Fibroblast of lung (primary cell): ENCODE data around the gene LRRC26. TPM values are rescaled to one million over a fixed set of nuclear protein-coding genes. Genes with fewer than 3 reads are reported as not detected.

Experiments
- DNase-seq, 2 donors: peaks; one replicate each; pipeline versions ENCODE4 v3.0.0 to v3.0.0-alpha.2; 2010; ENCODE audit warnings: low read depth in 2 of 2
- H2AFZ ChIP-seq: 2 replicates; pipeline ENCODE4 v1.5.1; 2012; ENCODE audit warnings: low read length, control low read depth, inconsistent platforms
- H3K27ac ChIP-seq: 2 replicates; pipeline ENCODE4 v1.5.1; 2011; ENCODE audit warnings: low read length, control low read depth; ENCODE audit not compliant: insufficient read depth
- H3K27me3 ChIP-seq: 2 replicates; pipeline ENCODE4 v1.5.1; 2011; ENCODE audit warnings: mild to moderate bottlenecking, low read length; ENCODE audit not compliant: control insufficient read depth, insufficient read depth
- H3K36me3 ChIP-seq: 2 replicates; pipeline ENCODE4 v1.5.1; 2011; ENCODE audit warnings: low read length; ENCODE audit not compliant: control insufficient read depth, insufficient read depth
- H3K4me1 ChIP-seq: 2 replicates; pipeline ENCODE4 v1.5.1; 2011; ENCODE audit warnings: low read length; ENCODE audit not compliant: control insufficient read depth, insufficient read depth; ENCODE audit errors: extremely low read depth
- H3K4me2 ChIP-seq: 2 replicates; pipeline ENCODE4 v1.5.1; 2011; ENCODE audit warnings: low read length, control low read depth; ENCODE audit not compliant: insufficient read depth; ENCODE audit errors: extremely low read depth
- H3K4me3 ChIP-seq, 4 experiments: fragments of 200-600 bp in 1 of 4; sonication (generic) in 1 of 4; replicated peaks in 1 of 4; 2 replicates each; pipeline ENCODE4 v1.5.1; 2011 to 2016; ENCODE audit warnings: low read length in 4 of 4, low read depth in 3 of 4, mild to moderate bottlenecking in 3 of 4, control low read depth in 2 of 4, inconsistent platforms in 1 of 4, mixed read lengths in 1 of 4; ENCODE audit not compliant: insufficient read depth in 1 of 4; ENCODE audit errors: control extremely low read depth in 1 of 4
- H3K79me2 ChIP-seq: 2 replicates; pipeline ENCODE4 v1.5.1; 2012; ENCODE audit warnings: mild to moderate bottlenecking, low read length, inconsistent platforms; ENCODE audit not compliant: control insufficient read depth, insufficient read depth
- H3K9ac ChIP-seq: 2 replicates; pipeline ENCODE4 v1.5.1; 2011; ENCODE audit warnings: mild to moderate bottlenecking, low read length, control low read depth; ENCODE audit not compliant: insufficient read depth
- H3K9me3 ChIP-seq: 2 replicates; pipeline ENCODE4 v1.5.1; 2012; ENCODE audit warnings: low read depth, low read length; ENCODE audit not compliant: control insufficient read depth, insufficient read depth
- H4K20me1 ChIP-seq: 2 replicates; pipeline ENCODE4 v1.5.1; 2011; ENCODE audit warnings: low read length; ENCODE audit not compliant: control insufficient read depth, insufficient read depth; ENCODE audit errors: extremely low read depth
- CTCF ChIP-seq, 2 donors: IDR thresholded peaks in 1 of 2; conservative IDR thresholded peaks in 1 of 2; 1 replicate in 1 of 2; 2 replicates in 1 of 2; pipeline ENCODE4 v1.5.1; 2011 to 2012; ENCODE audit warnings: low read length in 2 of 2, control low read depth in 1 of 2, inconsistent platforms in 1 of 2, low read depth in 1 of 2, mild to moderate bottlenecking in 1 of 2
- EZH2 ChIP-seq: IDR thresholded peaks from 2 replicates; pipeline ENCODE4 v1.5.1; 2012; ENCODE audit warnings: low read length, control low read depth, mild to moderate bottlenecking; ENCODE audit errors: missing control alignments
- polyA plus RNA-seq, 2 donors: library from polyadenylated mRNA; depleted of rRNA in 1 of 2; stranded (reverse) in 1 of 2; unstranded in 1 of 2; fragments of >200 nt; gene quantifications; 2 replicates each; pipeline ENCODE4 v1.2.1, GENCODE V29; 2011 to 2012; ENCODE audit warnings: missing spikeins in 1 of 2
- total RNA-seq: library from RNA; depleted of rRNA; stranded (reverse); fragments of >200 nt; gene quantifications from 2 replicates; pipeline ENCODE4 v1.2.1, GENCODE V29; 2014

The LRRC26 gene
- total and polyA plus RNA-seq, 2 donors (not counting 1 experiment from before 2014, with no cell fraction given): not detected

GRCh38 chr9:137185921-137186320 lies 16.1 kb upstream of the LRRC26 start:
- TF ChIP-seq CTCF (conservative IDR thresholded peaks at IDR 0.05 in 1 of 2, IDR thresholded peaks at IDR 0.05 in 1 of 2; ENCODE audit: low read depth in 1 of 2, low read length in 2 of 2): no peak
- no peak for TF ChIP-seq EZH2
- H2AFZ ChIP-seq: no peak overlapping the region
- no peaks in the 10 kb centered on the region for H3K27me3 ChIP-seq
- H3K4me1 ChIP-seq: peaks cover 19% of the 10 kb centered on the region
- peaks cover 34% of the 10 kb centered on the region for H3K36me3 ChIP-seq
- H4K20me1 ChIP-seq: no peaks in the 10 kb centered on the region
- no peaks in the 10 kb centered on the region for H3K9me3 ChIP-seq
- H3K4me3 ChIP-seq: no peak overlapping the region
- H3K9ac ChIP-seq: no peak overlapping the region
- H3K27ac ChIP-seq: no peak overlapping the region
- H3K4me2 ChIP-seq: no peak overlapping the region
- peaks cover 31% of the 10 kb centered on the region for H3K79me2 ChIP-seq
- DNase-seq: no peak

- TF ChIP-seq EZH2 (no peak), CTCF (conservative IDR thresholded peaks at IDR 0.05 in 1 of 2, IDR thresholded peaks at IDR 0.05 in 1 of 2; ENCODE audit: low read depth in 1 of 2, low read length in 2 of 2) (no peak)
- H2AFZ ChIP-seq: no peak overlapping the region
- no peaks in the 10 kb centered on the region for H4K20me1 ChIP-seq
- no peak overlapping the region for H3K4me2 ChIP-seq
- H3K4me1 ChIP-seq: peaks cover 19% of the 10 kb centered on the region
- no peak overlapping the region for H3K27ac ChIP-seq
- DNase-seq: no peak
- H3K79me2 ChIP-seq: peaks cover 23% of the 10 kb centered on the region
- H3K9me3 ChIP-seq: no peaks in the 10 kb centered on the region
- H3K4me3 ChIP-seq: no peak overlapping the region
- peaks cover 34% of the 10 kb centered on the region for H3K36me3 ChIP-seq
- no peak overlapping the region for H3K9ac ChIP-seq
- no peaks in the 10 kb centered on the region for H3K27me3 ChIP-seq
Observed at GRCh38 chr9:137184881-137185660, 15.2 kb upstream of the LRRC26 start.

GRCh38 chr9:137183980-137184595 lies 14.2 kb upstream of the LRRC26 start:
- Histone ChIP-seq H3K9ac (no peak overlapping the region), H3K4me3 (no peak overlapping the region), H4K20me1 (no peaks in the 10 kb centered on the region), H3K4me1 (peaks cover 12% of the 10 kb centered on the region), H3K36me3 (peaks cover 39% of the 10 kb centered on the region), H2AFZ (no peak overlapping the region), H3K27me3 (no peaks in the 10 kb centered on the region), H3K9me3 (no peaks in the 10 kb centered on the region), H3K27ac (no peak overlapping the region), H3K79me2 (peaks cover 15% of the 10 kb centered on the region), H3K4me2 (no peak overlapping the region)
- DNase-seq: no peak
- no peak for TF ChIP-seq EZH2
- no peak for TF ChIP-seq CTCF (conservative IDR thresholded peaks at IDR 0.05 in 1 of 2, IDR thresholded peaks at IDR 0.05 in 1 of 2; ENCODE audit: low read depth in 1 of 2, low read length in 2 of 2)
